ENCODE results near the gene DCLK2.

Gene DCLK2

GRCh38 chr4:150079081-150079581, 886 bp downstream of the DCLK2 start:
- Histone ChIP-seq H2AFZ (ENCODE audit: low read length) (no peak overlapping the region), H4K20me1 (ENCODE audit: insufficient read depth, low read length) (no peaks in the 10 kb centered on the region), H3K9me2 (ENCODE audit: low read depth, low read length) (no peaks in the 10 kb centered on the region), H3K79me2 (ENCODE audit: insufficient read depth, low read length) (no peaks in the 10 kb centered on the region), H3K27me3 (ENCODE audit: insufficient read depth, low read length) (no peaks in the 10 kb centered on the region), H3K4me3 (ENCODE audit: low read depth, low read length, poor library complexity, severe bottlenecking) (peak overlapping the region; percentile 45), H3K4me2 (ENCODE audit: low read length) (peak overlapping the region; percentile 55), H3K27ac (ENCODE audit: low read depth, low read length, poor library complexity, severe bottlenecking) (no peak overlapping the region), H3K9ac (ENCODE audit: low read length) (no peak overlapping the region), H3F3A (ENCODE audit: insufficient read depth, low read length) (no peaks in the 10 kb centered on the region), H3K36me3 (ENCODE audit: insufficient read depth, low read length) (no peaks in the 10 kb centered on the region), H3K4me1 (ENCODE audit: insufficient read depth, low read length, severe bottlenecking) (no peaks in the 10 kb centered on the region), H3K9me3 (ENCODE audit: low read length) (no peaks in the 10 kb centered on the region)
- TF ChIP-seq, protein P1, sequence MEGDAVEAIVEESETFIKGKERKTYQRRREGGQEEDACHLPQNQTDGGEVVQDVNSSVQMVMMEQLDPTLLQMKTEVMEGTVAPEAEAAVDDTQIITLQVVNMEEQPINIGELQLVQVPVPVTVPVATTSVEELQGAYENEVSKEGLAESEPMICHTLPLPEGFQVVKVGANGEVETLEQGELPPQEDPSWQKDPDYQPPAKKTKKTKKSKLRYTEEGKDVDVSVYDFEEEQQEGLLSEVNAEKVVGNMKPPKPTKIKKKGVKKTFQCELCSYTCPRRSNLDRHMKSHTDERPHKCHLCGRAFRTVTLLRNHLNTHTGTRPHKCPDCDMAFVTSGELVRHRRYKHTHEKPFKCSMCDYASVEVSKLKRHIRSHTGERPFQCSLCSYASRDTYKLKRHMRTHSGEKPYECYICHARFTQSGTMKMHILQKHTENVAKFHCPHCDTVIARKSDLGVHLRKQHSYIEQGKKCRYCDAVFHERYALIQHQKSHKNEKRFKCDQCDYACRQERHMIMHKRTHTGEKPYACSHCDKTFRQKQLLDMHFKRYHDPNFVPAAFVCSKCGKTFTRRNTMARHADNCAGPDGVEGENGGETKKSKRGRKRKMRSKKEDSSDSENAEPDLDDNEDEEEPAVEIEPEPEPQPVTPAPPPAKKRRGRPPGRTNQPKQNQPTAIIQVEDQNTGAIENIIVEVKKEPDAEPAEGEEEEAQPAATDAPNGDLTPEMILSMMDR (IDR thresholded peaks at IDR 0.05; ENCODE audit: low read length): no peak
- no peak for TF ChIP-seq EZH2 (IDR thresholded peaks at IDR 0.05; ENCODE audit: borderline replicate concordance, low read length)

DNA sequence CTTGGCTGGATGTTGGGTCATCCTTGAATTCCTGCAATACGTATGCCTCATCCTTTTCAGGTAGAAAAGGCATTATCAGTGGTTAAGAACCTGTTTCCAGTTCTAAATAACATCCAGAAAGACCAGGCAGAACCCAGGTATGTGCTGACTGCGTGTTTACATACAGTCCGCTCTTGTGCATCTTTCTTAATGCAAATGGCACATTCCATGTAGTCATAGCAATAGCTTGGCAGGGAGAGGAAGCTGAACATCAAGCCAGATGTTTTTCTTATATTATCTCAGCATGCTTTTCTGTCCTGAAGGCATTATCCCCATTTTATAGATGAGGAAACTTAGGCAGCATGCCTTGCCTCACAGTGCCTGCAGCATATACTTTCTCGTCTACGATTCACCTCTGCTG, 2.1 kb downstream of the DCLK2 start:
- no peaks in the 10 kb centered on the region for H3K27me3 ChIP-seq (ENCODE audit: insufficient read depth, low read length)
- H2AFZ ChIP-seq (ENCODE audit: low read length): no peak overlapping the region
- H3K9me3 ChIP-seq (ENCODE audit: low read length): no peaks in the 10 kb centered on the region
- H4K20me1 ChIP-seq (ENCODE audit: insufficient read depth, low read length): no peaks in the 10 kb centered on the region
- H3K27ac ChIP-seq (ENCODE audit: low read depth, low read length, poor library complexity, severe bottlenecking): no peak overlapping the region
- H3K36me3 ChIP-seq (ENCODE audit: insufficient read depth, low read length): no peaks in the 10 kb centered on the region
- H3K4me1 ChIP-seq (ENCODE audit: insufficient read depth, low read length, severe bottlenecking): no peaks in the 10 kb centered on the region
- H3K9ac ChIP-seq (ENCODE audit: low read length): no peak overlapping the region
- H3K4me3 ChIP-seq (ENCODE audit: low read depth, low read length, poor library complexity, severe bottlenecking): no peak overlapping the region
- H3K4me2 ChIP-seq (ENCODE audit: low read length): no peak overlapping the region
- TF ChIP-seq, protein P1 (IDR thresholded peaks at IDR 0.05; ENCODE audit: low read length): no peak
- no peak for TF ChIP-seq EZH2 (IDR thresholded peaks at IDR 0.05; ENCODE audit: borderline replicate concordance, low read length)
- no peaks in the 10 kb centered on the region for H3K79me2 ChIP-seq (ENCODE audit: insufficient read depth, low read length)
- H3F3A ChIP-seq (ENCODE audit: insufficient read depth, low read length): no peaks in the 10 kb centered on the region
- H3K9me2 ChIP-seq (ENCODE audit: low read depth, low read length): no peaks in the 10 kb centered on the region

GRCh38 chr4:150080875-150081274, 2.6 kb downstream of the DCLK2 start:
- no peaks in the 10 kb centered on the region for H3K27me3 ChIP-seq (ENCODE audit: insufficient read depth, low read length)
- no peaks in the 10 kb centered on the region for H3K9me2 ChIP-seq (ENCODE audit: low read depth, low read length)
- no peaks in the 10 kb centered on the region for H3K79me2 ChIP-seq (ENCODE audit: insufficient read depth, low read length)
- H3F3A ChIP-seq (ENCODE audit: insufficient read depth, low read length): no peaks in the 10 kb centered on the region
- H2AFZ ChIP-seq (ENCODE audit: low read length): no peak overlapping the region
- TF ChIP-seq, protein P1 (IDR thresholded peaks at IDR 0.05; ENCODE audit: low read length): no peak
- no peak for TF ChIP-seq EZH2 (IDR thresholded peaks at IDR 0.05; ENCODE audit: borderline replicate concordance, low read length)
- no peaks in the 10 kb centered on the region for H4K20me1 ChIP-seq (ENCODE audit: insufficient read depth, low read length)
- H3K27ac ChIP-seq (ENCODE audit: low read depth, low read length, poor library complexity, severe bottlenecking): no peak overlapping the region
- no peaks in the 10 kb centered on the region for H3K36me3 ChIP-seq (ENCODE audit: insufficient read depth, low read length)
- H3K9ac ChIP-seq (ENCODE audit: low read length): no peak overlapping the region
- H3K4me3 ChIP-seq (ENCODE audit: low read depth, low read length, poor library complexity, severe bottlenecking): no peak overlapping the region
- H3K4me1 ChIP-seq (ENCODE audit: insufficient read depth, low read length, severe bottlenecking): no peaks in the 10 kb centered on the region
- H3K9me3 ChIP-seq (ENCODE audit: low read length): no peaks in the 10 kb centered on the region
- H3K4me2 ChIP-seq (ENCODE audit: low read length): no peak overlapping the region

All from OCI-LY1 (cell line).